NK-92 (cell line): ENCODE results near the gene FKBP11.
"Not testable (repeated sequence)": the region's sequence is repeated elsewhere in the genome, so short reads cannot be mapped to it uniquely, and the experiment has no call there.

ENCODE experiments used
- DNase-seq: peaks from one replicate; lab custom pipeline; 2025; ENCODE audit not compliant: unreplicated experiment; lab: John Stamatoyannopoulos, UW

Gene FKBP11

DNA sequence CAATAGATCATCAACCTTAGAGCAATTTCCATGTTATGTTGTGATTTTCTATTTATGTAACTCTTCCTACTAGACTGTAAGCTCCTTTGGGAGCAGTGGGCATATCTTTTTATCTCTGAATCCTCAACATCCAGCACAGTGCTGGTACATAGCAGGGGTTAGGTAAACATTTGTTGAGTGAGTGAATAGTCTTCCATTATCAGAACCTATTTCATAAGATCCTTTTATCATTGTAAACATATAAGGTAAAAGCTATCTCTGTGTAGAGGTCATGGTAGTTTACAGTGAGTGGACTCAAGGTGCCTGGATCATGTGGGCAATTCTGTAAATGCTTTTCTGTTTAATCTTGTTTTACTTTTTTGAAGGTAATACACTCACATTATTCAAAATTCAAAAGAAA, 15.1 kb downstream of the FKBP11 start:
- no peak for DNase-seq

DNA sequence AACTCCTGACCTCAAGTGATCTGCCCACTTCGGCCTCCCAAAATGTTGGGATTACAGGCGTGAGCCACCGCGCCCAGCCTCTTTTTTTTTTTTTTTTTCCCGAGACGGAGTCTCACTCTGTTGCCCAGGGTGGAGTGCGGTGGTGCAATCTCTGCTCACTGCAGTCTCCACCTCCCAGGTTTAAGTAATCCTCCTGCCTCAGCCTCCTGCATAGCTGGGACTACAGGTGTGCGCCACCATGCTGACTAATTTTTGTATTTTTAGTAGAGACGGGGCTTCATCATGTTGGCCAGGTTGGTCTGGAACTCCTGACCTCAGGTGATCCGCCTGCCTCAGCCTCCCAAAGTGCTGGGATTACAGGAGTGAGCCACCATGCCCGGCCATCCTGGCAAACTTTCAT, 15.6 kb downstream of the FKBP11 start:
- DNase-seq: not testable (repeated sequence)

DNA sequence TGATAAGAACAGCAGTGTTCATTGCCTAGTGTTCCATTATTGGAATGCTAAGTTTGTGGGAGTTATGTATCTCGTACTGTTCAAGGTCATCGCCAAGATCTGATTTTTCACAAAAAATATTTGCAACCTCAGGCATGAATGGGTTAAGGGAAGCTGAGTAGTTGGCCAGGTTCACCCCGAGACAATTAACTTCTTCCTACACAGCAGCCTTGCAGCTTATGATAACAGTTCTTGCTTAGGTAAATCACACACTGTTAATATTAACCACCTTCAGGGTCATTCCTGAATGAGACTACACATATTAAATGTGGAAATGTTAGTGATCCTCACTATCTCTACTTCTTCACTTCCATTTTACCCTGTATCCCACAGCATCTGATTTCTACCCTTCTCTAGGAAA, 18.0 kb downstream of the FKBP11 start:
- DNase-seq: no peak

DNA sequence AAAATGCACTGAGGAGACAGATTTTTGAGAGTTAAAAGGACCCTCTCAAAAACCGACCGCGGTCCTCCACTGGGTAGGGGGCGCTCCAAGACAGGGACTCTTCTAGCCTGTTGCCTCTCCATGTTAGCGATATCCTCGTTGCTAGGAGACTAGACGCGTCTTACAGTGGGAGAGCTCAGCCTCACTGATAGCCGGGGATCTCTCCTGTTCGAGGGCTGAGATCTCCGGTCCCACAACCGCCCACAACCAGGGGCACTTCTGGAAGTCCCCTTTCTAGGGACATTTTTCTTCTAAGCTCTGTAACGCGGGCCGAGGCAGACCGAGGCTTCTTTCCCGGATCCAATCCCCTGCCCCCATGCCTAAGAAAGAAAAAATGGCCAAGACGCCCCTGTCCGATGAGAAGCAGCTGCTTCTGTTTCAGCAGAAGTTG, 21.3 kb downstream of the FKBP11 start:
- no peak for DNase-seq

DNA sequence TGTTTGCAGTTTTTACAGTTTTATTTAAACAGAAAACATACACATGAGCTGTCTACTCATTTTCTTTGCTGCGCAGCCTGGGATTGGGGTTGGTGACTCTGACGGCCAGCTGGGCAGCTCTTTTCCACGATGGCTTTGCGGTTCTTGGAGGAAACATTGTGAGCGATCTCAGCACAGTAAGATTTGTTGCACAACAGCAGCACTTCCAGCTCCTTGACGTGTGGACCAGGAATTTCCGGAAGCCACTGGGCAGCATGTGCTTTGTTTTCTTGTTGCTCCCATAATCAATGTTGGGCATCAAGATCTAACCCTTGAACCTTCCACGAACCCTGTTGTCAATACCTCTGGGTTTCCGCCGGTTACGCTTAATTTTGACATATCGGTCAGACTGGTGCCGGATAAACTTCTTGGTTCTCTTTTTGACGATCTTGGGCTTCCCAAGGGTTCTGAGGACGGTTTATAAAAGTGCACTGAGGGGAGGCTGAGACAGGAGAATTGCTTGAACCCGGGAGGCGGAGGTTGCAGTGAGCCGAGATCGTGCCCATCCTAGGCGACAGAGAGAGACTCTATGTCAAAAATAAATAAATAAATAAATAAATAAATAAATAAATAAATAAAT, 21.8 kb downstream of the FKBP11 start:
- DNase-seq: no peak

DNA sequence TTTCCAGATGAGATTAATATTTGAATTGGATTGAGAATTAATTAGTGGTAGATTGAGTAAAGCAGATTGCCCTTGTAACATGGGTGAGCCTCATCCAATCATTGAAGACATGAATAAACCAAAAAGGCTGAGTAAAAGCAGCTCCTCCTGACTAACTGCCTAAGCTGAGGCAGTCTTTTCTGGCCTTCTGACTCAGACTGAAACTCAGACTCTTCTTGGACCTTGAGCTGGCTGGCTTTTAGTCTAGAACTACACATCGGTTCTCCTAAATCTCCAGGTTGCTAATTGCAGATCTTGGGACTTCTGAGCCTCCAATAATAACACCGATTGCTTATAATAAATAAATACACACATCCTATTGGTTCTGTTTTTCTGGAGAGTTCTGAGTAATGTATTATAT, 24.0 kb downstream of the FKBP11 start:
- DNase-seq: no peak

DNA sequence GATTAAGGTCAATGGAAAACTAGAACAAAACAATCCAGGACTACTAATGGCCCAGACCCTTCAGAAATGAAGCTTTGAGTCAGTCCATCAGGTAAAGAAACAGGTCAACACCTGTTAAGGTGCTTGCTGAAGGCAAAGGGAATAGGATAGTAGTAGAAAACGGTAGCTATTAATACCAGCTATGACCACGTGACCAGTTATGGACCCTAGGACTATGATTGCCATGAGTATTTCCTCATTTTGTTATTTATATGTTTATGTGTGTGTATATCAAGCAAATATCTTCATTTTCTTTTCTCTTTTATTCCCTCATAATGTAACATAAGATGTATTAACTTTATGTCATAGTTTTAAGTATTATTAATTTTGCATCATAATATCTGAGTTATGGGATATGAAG, 25.6 kb downstream of the FKBP11 start:
- DNase-seq: no peak

DNA sequence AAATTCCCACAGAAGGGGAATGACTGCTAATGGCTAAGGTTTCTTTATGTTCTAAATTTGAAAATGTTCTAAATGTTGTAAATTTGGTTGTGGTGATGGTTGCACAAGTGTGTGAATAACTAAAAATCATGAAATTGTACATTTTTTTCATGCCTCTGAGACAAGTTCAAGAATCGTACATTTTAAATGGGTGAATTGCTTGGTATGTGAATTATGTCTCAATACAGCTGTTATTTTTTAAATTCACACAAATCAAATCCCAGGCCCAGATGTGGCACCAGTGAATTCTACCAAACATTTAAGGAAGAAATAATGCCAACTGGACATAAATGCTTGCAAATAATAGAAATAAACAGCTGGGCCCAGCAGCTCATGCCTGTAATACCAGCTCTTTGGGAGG, 31.0 kb downstream of the FKBP11 start:
- DNase-seq: no peak

DNA sequence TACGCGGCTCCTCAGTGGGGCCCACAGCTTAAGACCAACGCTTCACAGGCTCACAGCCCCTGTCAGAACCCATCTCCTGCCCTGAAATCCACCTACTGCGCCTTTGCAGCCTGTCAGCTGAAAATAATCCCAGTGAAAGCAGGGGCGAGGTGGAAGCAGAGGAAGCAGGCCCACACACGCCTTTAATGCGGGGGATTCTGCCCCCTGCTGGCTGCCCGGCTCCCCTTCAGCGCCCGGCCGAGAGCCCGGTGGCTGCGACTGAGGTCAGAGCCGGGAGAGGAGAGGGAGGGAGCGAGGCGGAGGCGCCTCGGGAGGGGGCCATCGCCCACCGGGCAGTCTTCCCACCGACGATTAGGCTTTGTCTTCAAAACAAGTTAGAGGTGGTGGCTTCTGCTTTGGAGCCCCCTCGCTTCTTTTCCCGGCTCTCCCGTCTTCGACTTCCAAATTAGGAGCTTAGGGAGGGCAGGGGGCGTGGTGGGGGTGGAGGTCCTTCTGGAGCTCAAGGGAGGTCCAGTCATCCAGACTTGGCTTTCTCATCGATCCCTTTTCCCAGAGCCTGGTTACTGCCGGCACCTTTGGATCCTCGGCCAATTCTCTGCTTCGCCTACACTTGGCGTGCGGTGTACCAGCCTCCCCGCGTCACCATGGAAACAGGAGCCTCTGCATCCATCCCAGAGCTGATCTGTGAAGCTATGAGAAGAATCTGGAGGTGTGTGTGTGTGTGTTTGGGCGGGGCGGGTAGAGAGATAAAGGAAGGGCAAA, 34.5 kb downstream of the FKBP11 start:
- no peak for DNase-seq

DNA sequence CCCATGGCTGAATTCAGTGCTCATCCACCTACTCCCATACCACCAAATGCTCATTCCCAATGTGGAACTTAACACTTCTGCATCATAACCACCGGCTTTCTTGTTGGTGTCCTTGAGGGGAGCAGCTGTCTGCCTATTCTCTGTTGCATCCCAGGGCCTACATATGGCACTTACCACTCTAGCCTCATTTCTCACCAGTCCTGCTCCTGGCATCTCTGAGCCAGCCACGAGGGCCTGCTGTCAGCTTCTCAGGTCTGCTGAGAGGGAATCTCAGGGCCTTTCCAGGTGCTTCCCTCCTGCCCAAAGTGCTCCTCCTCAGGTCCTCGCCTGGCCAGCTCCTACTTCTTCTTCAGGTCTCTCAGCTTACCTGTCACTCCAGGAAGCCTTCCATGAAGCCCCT, 35.6 kb downstream of the FKBP11 start:
- DNase-seq: no peak

DNA sequence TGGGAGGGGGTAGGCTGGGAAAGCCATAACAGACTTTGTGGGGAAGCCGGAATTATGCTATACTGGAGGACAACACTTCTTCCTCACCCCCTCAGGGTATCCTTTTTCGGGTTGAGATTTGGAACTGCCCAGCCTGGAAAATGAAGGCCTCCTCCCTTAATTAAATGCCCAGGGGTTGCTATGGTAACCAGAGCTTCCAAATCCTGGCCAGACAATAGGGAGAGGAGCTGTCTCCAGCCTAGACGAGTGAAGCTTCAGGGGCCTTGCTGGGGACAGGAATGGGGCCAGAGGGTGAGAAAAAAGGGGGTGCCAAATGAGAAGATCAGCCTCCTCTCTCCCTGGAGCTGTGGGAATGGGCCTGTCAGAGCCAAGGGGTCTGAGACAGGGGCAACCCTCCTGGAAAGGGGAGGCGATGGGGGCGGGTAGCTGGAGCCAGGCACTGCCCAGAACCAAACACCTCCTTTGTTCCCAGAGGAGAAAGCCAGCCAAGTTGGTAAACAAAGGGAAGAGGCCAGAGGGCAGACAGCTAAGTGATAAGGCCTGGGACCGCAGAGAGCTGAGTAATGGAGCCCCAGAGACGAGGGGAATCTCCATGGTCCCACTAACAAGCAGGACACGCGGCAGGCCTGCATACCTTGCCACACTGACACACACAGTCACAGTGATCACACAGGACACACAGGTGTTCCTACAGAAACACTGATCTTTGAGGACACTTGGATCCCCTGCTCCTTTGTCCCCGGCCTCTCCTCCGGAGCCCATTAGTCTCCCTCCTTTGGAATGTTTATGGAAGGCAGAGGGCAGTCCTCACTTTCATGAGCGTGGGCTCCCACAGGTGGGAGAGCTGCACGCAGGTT, 41.8 kb downstream of the FKBP11 start:
- no peak for DNase-seq

DNA sequence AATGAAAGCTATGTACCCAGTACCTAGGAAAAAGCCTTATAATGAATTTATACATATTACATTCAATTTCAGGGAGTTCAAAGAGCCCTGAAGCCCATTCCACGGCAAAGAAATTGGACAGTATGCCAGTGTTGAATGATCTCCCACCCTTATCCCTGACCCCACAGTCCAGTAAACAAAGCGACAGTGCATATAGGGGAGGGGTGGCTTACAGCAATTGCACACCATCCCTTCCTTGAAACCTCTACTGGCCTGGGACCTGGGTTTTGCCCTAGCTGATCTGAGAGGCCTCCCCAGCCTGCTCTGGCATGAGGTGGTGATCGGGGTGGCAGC, 42.4 kb downstream of the FKBP11 start:
- no peak for DNase-seq

DNA sequence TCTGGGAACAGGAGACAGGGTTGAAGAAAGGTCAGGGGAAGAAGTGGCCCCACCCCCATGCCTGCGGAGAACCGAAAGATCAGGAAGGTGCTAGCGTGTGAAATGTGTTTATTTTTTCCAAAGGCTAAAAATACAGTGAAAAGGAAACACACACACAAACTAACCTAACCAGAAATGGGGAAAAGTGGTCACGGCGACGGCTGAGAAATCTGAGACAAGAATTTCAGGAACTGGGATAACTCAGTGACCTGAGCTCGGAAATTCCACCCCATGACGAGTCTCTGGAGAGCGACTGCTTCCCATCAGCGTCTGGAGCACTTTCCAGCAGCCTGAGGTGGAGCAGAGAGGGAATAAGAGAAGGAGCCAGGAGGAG, 43.0 kb downstream of the FKBP11 start:
- DNase-seq: no peak

DNA sequence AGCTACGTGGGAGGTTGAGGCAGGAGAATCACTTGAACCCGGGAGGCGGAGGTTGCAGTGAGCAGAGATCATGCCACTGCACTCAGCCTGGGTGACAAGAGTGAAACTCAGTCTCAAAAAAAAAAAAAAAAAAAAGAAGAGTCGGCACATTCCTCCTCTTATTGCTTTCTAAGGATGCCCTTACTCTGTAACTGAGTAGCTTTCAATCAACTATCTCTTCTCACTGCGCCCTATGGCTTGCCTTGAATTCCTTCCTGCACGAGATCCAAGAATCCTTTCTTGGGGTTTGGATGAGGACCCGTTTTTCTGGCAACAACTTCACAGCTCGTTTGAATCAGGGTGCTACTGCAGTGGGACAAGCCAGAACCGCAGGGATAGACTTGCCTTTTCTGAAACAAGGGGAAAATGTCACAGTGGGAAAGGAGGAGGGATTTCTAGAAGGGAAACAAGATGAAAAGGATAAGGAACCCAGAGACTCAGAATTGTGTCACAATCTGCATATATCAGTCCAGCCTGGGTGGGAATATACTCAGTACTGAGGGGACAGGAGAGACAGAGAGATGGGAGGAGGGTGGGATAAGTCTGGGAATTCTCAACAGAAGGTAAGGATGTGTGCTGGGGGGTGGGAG, 43.5 kb downstream of the FKBP11 start:
- no peak for DNase-seq

DNA sequence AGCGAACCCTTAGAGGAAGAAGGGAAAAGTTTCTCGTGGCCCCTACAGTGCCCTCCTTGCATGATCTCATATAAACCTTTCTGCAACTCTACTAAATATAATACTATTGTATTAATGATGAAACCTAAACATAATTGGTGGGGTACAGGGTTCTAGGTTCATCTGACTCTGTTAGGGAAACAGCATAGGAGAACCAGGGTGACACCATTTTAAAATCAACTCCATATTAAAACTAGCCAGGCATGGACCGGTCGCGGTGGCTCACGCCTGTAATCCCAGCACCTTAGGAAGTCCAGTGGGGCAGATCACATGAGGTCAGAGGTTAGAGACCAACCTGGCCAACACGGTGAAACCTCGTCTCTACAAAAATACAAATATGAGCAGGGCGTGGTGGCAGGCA, 44.6 kb downstream of the FKBP11 start:
- no peak for DNase-seq

DNA sequence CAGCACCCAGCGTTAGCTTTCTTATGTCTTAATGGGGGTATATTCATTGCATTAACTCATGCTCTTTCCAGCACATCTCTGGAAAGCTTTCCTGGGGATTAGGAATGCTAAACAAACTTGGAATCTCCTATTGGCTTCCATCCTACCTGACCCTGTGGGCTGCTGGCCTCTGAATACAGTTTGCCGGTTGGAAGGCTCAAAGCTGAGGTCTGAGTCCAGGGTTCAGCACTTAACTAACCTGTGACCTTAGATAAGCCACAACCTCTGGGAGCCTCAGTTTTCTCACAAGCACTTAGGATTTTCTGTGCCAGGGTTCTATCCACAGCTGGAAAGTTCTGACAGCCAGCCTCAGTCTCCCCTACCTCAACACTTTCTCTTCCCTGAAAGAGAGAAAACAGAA, 46.7 kb downstream of the FKBP11 start:
- DNase-seq: no peak

DNA sequence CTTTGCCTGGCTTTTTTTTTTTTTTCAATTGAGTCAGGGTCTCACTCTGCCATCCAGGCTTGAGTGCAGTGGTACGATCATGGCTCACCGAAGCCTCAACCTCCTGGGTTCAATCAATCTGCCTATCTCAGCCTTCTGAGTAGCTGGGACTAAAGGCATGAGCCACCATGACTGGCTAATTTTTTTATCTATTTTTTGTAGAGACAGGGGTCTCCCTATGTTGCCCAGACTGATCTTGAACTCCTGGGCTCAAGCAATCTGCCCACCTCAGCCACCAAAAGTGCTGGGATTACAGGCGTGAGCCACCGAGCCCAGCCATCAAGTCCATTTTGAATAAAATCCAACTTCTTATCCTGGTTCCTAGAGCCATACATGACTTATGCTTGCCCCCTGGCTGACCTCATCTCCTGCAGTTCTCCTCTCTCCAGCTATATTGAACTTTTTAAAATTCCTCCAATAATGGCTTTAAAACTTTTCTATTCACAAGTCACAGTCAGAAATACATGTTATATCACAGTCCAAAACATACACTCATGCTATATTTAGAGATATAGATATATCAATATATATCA, 49.3 kb downstream of the FKBP11 start:
- no peak for DNase-seq

DNA sequence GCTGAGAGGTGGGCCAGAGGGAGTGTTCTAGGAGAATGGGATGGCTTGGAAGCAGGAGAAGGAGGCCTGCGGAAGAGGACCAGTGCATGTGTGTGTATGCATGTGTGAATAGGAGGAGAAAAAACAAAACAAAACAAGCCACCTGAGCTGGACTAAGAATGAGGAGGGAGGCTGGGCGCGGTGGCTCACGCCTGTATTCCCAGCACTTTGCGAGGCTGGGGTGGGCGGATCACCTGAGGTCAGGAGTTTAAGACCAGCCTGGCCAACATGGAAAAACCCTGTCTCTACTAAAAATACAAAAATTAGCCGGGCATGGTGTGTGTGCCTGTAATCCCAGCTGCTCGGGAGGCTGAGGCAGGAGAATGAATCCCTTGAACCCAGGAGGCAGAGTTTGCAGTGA, 51.8 kb downstream of the FKBP11 start:
- DNase-seq: not testable (repeated sequence)

DNA sequence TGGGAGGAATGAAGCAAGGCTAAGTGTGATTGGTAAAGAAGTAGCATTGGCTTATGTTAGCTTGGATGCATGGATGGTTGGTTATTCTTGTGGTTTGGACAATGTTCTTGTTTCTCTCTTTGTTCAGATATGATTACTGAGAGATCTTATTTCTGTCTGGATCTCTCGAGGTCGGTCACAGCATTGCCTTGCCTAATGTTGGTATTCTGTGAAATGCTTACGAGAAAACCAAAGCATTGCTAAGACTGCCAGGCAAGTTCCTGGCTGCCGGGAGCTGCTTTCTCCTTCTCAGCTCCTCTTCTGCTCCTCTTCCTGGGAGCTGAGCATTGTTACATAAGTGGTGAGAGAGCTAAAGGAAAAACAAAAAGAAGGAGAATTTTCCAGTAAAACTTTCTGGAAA, 52.2 kb downstream of the FKBP11 start:
- no peak for DNase-seq
